Activated naive CD4-positive, alpha-beta T cell treated with anti-CD3 and anti-CD28 coated beads, Interleukin-2, amount 50 U/mL, for 24 hours (primary cell): ENCODE data around the gene OR52E8.

Experiments
- H3K27ac Mint-ChIP-seq: one replicate; pipeline ENCODE4 v1.8.0; 2021; ENCODE audit warnings: mild to moderate bottlenecking, mixed read lengths
- H3K27me3 Mint-ChIP-seq: one replicate; pipeline ENCODE4 v1.8.0; 2021; ENCODE audit warnings: mixed read lengths
- H3K36me3 Mint-ChIP-seq: one replicate; pipeline ENCODE4 v1.8.0; 2021; ENCODE audit warnings: mixed read lengths
- H3K4me1 Mint-ChIP-seq: one replicate; pipeline ENCODE4 v1.8.0; 2021; ENCODE audit warnings: mixed read lengths
- H3K4me3 Mint-ChIP-seq: one replicate; pipeline ENCODE4 v1.8.0; 2021; ENCODE audit warnings: mild to moderate bottlenecking, mixed read lengths
- H3K9me3 Mint-ChIP-seq: one replicate; pipeline ENCODE4 v1.8.0; 2021; ENCODE audit warnings: mixed read lengths

OR52E8 gene

DNA sequence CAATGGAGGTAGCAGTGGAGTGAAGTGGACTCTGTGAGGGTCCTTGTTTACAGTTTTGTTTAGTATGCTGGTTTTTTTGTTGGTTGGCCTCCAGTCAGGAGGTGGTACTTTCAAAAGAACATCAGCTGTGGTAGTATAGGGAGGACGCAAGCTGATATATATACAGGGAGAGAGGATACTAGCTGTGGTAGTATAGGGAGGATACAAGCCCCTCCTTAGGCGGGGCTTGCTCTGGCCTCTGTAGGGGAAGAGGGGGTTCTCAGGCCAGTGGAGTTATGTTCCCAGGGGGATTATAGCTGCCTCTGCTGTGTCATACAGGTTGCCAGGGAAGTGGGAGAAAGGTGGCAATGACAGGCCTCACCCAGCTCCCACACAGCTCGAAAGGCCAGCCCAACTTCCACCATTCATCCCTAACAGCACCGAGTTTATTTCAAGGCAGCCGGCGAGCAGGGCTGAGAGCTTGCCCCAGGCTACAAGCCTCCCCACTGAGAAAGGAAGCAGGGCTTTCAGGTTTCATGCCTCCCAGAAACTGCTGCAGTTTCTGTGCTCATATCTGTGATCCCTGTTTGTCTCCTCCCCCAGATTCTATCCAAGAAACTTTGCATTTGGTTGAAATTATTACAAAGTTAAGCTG, 26.2 kb downstream of the OR52E8 start:
- no peaks in the 10 kb centered on the region for H3K36me3 Mint-ChIP-seq
- H3K4me1 Mint-ChIP-seq = no peaks in the 10 kb centered on the region
- peaks cover 14% of the 10 kb centered on the region for H3K27me3 Mint-ChIP-seq
- H3K27ac Mint-ChIP-seq = no peak overlapping the region
- no peaks in the 10 kb centered on the region for H3K9me3 Mint-ChIP-seq
- H3K4me3 Mint-ChIP-seq = no peak overlapping the region

DNA sequence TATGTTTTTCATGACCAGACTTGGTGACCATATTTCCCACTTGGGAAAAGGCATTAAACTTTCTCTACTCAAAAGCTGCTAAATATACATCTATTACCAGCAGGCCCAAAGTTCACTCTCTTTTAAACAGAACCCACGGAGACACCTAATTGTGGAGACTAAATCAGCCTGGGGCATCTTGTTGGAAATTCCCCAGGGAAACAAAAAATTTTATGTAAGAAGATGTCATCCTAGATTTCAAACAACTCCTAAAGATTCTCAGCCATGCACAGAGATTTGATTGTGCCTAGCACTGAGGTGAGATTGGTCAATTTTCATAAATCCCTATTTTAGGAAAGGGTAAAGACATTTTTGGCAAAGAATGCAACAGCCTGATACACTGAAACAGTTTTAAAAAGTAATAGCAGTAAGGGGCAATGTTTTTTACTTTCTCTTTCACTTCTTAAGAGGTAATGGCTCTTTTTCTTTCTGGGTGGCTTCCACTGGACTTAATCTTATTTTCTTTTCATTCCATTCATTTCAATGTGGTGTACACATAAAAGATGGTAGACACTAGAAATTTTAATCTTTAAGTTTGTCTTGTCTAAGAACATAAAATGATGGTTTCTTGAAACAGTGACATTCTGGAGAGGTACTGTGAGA, 39.1 kb downstream of the OR52E8 start:
- H3K4me1 Mint-ChIP-seq = peaks cover 15% of the 10 kb centered on the region
- peak overlapping the region; percentile 78 for H3K4me3 Mint-ChIP-seq
- no peaks in the 10 kb centered on the region for H3K36me3 Mint-ChIP-seq
- H3K27ac Mint-ChIP-seq = no peak overlapping the region
- no peaks in the 10 kb centered on the region for H3K9me3 Mint-ChIP-seq
- no peaks in the 10 kb centered on the region for H3K27me3 Mint-ChIP-seq

DNA sequence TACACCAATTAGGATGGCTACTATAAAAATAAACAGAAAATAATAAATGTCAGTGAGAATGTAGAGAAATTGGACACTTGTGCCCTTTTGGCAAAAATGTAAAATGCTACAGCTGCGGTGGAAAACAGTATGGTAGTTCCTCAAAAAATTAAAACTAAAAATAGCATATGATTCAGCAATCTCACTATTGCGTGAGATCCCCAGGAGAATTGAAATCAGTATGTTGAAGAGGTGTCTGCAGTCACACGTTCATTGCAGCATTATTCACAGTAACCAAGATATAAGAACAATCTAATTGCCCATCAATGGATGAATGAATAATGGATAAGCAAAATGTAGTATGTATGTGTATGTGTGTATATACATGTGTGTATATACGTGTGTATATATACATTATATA, 42.0 kb downstream of the OR52E8 start:
- Mint-ChIP-seq H3K4me1 (peaks cover 15% of the 10 kb centered on the region), H3K4me3 (no peak overlapping the region), H3K27me3 (no peaks in the 10 kb centered on the region), H3K9me3 (no peaks in the 10 kb centered on the region), H3K36me3 (no peaks in the 10 kb centered on the region), H3K27ac (no peak overlapping the region)

DNA sequence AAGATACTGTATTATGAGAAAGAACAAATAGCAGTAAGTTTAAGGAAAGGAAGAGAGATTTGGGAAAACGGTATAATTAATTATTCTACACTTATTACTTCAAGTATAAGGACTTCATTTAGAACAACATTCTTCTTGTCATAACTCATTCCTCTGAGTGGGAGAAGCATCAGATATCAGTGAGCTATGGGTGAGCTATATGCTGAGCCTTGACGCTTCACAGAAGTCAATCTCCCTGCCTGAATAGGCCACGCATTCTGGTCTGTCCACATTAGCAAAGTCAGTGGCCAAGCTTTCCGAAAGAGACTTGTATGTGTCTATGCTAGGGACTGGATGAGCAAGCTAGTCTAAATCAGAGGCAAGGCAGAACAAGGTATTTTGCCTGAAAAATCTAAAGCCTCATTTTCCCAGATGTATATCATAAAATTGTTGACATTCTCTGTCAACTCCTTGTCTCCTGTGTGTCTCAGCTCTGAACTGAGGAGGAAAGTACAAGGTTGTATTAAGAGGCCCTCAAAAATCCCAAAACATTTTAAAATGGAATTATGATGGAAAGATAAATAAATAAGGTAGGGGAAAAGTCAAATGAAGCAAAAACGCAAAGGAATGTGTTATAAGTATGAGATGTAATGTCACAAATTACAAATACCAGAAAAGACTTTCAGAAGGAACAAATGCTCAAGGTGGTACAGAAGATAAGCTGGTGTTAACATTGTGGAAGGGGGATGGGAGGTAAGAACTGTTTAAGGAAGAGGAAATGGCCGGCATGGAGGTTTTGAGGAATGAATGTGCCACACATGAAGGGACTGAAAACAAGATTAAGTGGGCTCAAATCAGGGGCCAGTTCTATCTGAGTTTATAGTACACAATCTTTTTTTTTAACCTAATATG, 47.3 kb downstream of the OR52E8 start:
- no peak overlapping the region for H3K4me3 Mint-ChIP-seq
- H3K4me1 Mint-ChIP-seq = peaks cover 11% of the 10 kb centered on the region
- no peak overlapping the region for H3K27ac Mint-ChIP-seq
- H3K9me3 Mint-ChIP-seq = no peaks in the 10 kb centered on the region
- H3K27me3 Mint-ChIP-seq = peaks cover 2% of the 10 kb centered on the region
- no peaks in the 10 kb centered on the region for H3K36me3 Mint-ChIP-seq

DNA sequence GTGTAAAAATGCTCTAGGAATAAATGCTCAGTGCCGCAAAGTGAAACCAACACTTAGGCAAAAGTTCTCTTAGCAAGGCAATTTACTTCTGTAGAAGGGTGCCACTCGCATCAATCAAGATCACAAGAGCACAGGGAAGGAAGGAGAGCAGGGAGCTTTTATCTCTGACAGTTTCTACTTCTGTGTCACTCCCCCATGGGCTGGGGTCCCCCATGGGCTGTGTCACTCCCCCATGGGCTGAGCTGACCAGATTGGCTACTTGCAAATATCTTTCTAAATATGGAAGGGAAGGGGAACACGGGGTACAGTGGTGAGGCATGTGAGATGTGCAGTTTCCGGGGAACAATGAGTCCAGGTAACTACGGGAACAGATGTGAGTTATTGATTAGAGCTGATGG, 48.4 kb downstream of the OR52E8 start:
- H3K27me3 Mint-ChIP-seq = peaks cover 2% of the 10 kb centered on the region
- H3K4me1 Mint-ChIP-seq = peaks cover 11% of the 10 kb centered on the region
- peaks cover under 1% of the 10 kb centered on the region for H3K9me3 Mint-ChIP-seq
- no peaks in the 10 kb centered on the region for H3K36me3 Mint-ChIP-seq
- peak overlapping the region; percentile 90 for H3K4me3 Mint-ChIP-seq
- no peak overlapping the region for H3K27ac Mint-ChIP-seq

GRCh38 chr11:5808500-5809121, 48.9 kb downstream of the OR52E8 start, which contains the start of gene OR52N2:
Gene OR52N2, plus strand, starts transcription at chr11:5808924. Its CDS starts 11,412 bp downstream, at chr11:5820336.
- Mint-ChIP-seq H3K27me3 (peaks cover 2% of the 10 kb centered on the region), H3K4me3 (peak within 1 kb of the TSS; percentile 90), H3K4me1 (peaks cover 11% of the 10 kb centered on the region), H3K27ac (no peak within 1 kb of the TSS), H3K36me3 (no peaks in the 10 kb centered on the region), H3K9me3 (peaks cover 6% of the 10 kb centered on the region)

DNA sequence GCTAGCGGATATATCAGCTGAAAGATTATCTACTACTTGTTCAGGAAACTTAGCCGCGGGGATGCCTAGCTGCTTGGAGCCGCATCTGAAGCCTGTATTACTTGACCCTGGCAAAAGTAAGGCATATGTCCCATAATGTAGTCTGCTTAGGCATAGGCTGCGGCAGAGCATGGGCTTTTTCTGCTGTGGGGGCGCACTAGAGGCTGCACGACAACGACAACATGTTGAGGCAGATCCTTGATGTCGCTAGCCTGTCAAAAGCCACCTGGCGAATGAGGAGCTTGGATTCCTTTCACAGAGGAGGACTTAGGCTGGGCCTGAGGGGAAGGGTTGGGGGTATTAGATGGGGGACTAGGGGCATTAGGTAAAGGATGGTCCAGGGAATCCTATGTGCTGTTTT, 49.9 kb downstream of the OR52E8 start:
- H3K27me3 Mint-ChIP-seq = peaks cover 9% of the 10 kb centered on the region
- H3K9me3 Mint-ChIP-seq = peaks cover 13% of the 10 kb centered on the region
- H3K27ac Mint-ChIP-seq = no peak overlapping the region
- no peak overlapping the region for H3K4me3 Mint-ChIP-seq
- peaks cover 11% of the 10 kb centered on the region for H3K4me1 Mint-ChIP-seq
- H3K36me3 Mint-ChIP-seq = no peaks in the 10 kb centered on the region
